Measurements from ENCODE around the gene NKAPD1. TPM values are rescaled to one million over a fixed set of nuclear protein-coding genes. Genes with fewer than 3 reads are reported as not detected.

The NKAPD1 gene
- total RNA-seq, 1 experiment from 2014 or later = 19.4 TPM

DNA sequence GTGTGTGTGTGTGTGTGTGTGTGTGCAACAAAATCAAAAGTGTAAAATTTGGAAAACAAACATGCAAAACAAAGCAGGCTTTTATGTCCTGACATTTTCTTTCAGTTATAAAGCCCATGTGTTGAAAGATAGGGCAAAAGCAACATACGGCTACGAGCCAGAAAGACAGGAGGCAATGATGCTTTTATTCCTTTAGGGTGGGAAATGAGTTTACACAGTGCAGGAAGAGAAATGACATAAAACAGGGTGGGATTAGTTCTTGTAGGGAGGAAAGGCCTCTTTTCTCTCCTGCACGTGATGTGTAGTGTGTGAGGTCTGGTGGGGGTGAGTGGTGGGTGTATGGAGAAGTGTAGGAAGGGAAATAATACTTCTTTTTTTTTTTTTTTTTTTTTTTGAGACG is 60.4 kb downstream of the NKAPD1 start:
- H3K9me2 ChIP-seq (ENCODE audit: insufficient read depth) = no peaks in the 10 kb centered on the region
- RAD21 ChIA-PET (ENCODE audit: low non-redundant PET in 1 of 2, low total read pairs in 2 of 2, uncharacterized antibody in 2 of 2, unreplicated experiment in 2 of 2) = no interaction called here
- intact Hi-C loops (cut with micrococcal nuclease) = no loop called here
- H3K4me3 ChIP-seq (replicated peaks in 1 of 2; ENCODE audit: low read depth in 1 of 2, low read length in 2 of 2) = no peak overlapping the region
- DNase-seq (ENCODE audit: low read depth, low spot score) (no peak), ATAC-seq (no peak)
- no peaks in the 10 kb centered on the region for H3K9me3 ChIP-seq (ENCODE audit: control insufficient read depth in 1 of 2, insufficient read depth in 1 of 2, low read depth in 1 of 2, low read length in 2 of 2)
- CTCF ChIA-PET = no interaction called here
- POLR2A ChIA-PET = no interaction called here
- H3K79me2 ChIP-seq (ENCODE audit: insufficient read depth, low read length) = no peaks in the 10 kb centered on the region
- H3K27ac ChIP-seq (ENCODE audit: low read depth, low read length) = no peak overlapping the region
- H4K20me1 ChIP-seq (ENCODE audit: insufficient read depth) = no peaks in the 10 kb centered on the region
- BruUV-seq (replicated peaks) = no TSS peak
- no peaks in the 10 kb centered on the region for H3K36me3 ChIP-seq (ENCODE audit: control insufficient read depth in 1 of 2, insufficient read depth in 2 of 2, low read length in 2 of 2)
- no peak overlapping the region for H2AFZ ChIP-seq (ENCODE audit: low read depth, low read length, poor library complexity, severe bottlenecking)
- no peaks in the 10 kb centered on the region for H3K27me3 ChIP-seq (ENCODE audit: insufficient read depth, low read length)
- H3K9ac ChIP-seq (ENCODE audit: low read length) = no peak overlapping the region
- H3K4me1 ChIP-seq (ENCODE audit: control insufficient read depth in 1 of 2, insufficient read depth in 2 of 2, low read length in 2 of 2) = peaks cover 26 to 35% of the 10 kb centered on the region in 2 experiments
- H3K4me2 ChIP-seq (ENCODE audit: low read length) = no peak overlapping the region
- TF ChIP-seq, protein P1, sequence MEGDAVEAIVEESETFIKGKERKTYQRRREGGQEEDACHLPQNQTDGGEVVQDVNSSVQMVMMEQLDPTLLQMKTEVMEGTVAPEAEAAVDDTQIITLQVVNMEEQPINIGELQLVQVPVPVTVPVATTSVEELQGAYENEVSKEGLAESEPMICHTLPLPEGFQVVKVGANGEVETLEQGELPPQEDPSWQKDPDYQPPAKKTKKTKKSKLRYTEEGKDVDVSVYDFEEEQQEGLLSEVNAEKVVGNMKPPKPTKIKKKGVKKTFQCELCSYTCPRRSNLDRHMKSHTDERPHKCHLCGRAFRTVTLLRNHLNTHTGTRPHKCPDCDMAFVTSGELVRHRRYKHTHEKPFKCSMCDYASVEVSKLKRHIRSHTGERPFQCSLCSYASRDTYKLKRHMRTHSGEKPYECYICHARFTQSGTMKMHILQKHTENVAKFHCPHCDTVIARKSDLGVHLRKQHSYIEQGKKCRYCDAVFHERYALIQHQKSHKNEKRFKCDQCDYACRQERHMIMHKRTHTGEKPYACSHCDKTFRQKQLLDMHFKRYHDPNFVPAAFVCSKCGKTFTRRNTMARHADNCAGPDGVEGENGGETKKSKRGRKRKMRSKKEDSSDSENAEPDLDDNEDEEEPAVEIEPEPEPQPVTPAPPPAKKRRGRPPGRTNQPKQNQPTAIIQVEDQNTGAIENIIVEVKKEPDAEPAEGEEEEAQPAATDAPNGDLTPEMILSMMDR (IDR thresholded peaks at IDR 0.05 in 2 of 3, conservative IDR thresholded peaks at IDR 0.05 in 1 of 3; ENCODE audit: borderline replicate concordance in 1 of 3, insufficient read depth in 1 of 3, low read depth in 2 of 3, low read length in 2 of 3) = no peak
- no peak for TF ChIP-seq SP1 (IDR thresholded peaks at IDR 0.05; ENCODE audit: low read depth)
- TF ChIP-seq, protein P2, sequence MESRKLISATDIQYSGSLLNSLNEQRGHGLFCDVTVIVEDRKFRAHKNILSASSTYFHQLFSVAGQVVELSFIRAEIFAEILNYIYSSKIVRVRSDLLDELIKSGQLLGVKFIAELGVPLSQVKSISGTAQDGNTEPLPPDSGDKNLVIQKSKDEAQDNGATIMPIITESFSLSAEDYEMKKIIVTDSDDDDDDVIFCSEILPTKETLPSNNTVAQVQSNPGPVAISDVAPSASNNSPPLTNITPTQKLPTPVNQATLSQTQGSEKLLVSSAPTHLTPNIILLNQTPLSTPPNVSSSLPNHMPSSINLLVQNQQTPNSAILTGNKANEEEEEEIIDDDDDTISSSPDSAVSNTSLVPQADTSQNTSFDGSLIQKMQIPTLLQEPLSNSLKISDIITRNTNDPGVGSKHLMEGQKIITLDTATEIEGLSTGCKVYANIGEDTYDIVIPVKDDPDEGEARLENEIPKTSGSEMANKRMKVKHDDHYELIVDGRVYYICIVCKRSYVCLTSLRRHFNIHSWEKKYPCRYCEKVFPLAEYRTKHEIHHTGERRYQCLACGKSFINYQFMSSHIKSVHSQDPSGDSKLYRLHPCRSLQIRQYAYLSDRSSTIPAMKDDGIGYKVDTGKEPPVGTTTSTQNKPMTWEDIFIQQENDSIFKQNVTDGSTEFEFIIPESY (IDR thresholded peaks at IDR 0.05; ENCODE audit: extremely low read depth, insufficient replicate concordance, low read length) = no peak
- TF ChIP-seq ELF1 (IDR thresholded peaks at IDR 0.05; ENCODE audit: borderline replicate concordance, low read depth) = no peak

Other genes with a start within 250 kb of the NKAPD1 start
- 23.7 TPM for gene ALG9, start 202.7 kb upstream of the NKAPD1 start, total RNA-seq (2021; ENCODE audit: unreplicated experiment)
- gene FDXACB1, start 195.1 kb upstream of the NKAPD1 start, total RNA-seq (2021; ENCODE audit: unreplicated experiment) = 3.8 TPM
- 49.6 TPM for gene CFAP68, start 194.8 kb upstream of the NKAPD1 start, total RNA-seq (2021; ENCODE audit: unreplicated experiment)
- not detected for gene CRYAB, start 162.5 kb upstream of the NKAPD1 start, total RNA-seq (2021; ENCODE audit: unreplicated experiment)
- gene HSPB2, start 161.6 kb upstream of the NKAPD1 start, total RNA-seq (2021; ENCODE audit: unreplicated experiment) = not detected
- gene C11orf52, start 155.4 kb upstream of the NKAPD1 start, total RNA-seq (2021; ENCODE audit: unreplicated experiment) = 4.6 TPM
- gene DIXDC1, start 137.0 kb upstream of the NKAPD1 start, total RNA-seq (2021; ENCODE audit: unreplicated experiment) = 5.6 TPM
- 68.1 TPM for gene DLAT, start 48.9 kb upstream of the NKAPD1 start, total RNA-seq (2021; ENCODE audit: unreplicated experiment)
- 1.6 TPM for gene PIH1D2, start 282 bp upstream of the NKAPD1 start, total RNA-seq (2021; ENCODE audit: unreplicated experiment)
- 62.1 TPM for gene TIMM8B, start 12.5 kb downstream of the NKAPD1 start, total RNA-seq (2021; ENCODE audit: unreplicated experiment)
- gene SDHD, start 12.6 kb downstream of the NKAPD1 start, total RNA-seq (2021; ENCODE audit: unreplicated experiment) = 129 TPM
- 112 TPM for gene IL18, start 89.8 kb downstream of the NKAPD1 start, total RNA-seq (2021; ENCODE audit: unreplicated experiment)
- gene TEX12, start 93.1 kb downstream of the NKAPD1 start, total RNA-seq (2021; ENCODE audit: unreplicated experiment) = not detected
- 4.0 TPM for gene BCO2, start 101.2 kb downstream of the NKAPD1 start, total RNA-seq (2021; ENCODE audit: unreplicated experiment)
- 45.7 TPM for gene PTS, start 152.1 kb downstream of the NKAPD1 start, total RNA-seq (2021; ENCODE audit: unreplicated experiment)
- not detected for gene PLET1, start 186.6 kb downstream of the NKAPD1 start, total RNA-seq (2021; ENCODE audit: unreplicated experiment)